ENCODE data around the gene EPB42. TPM values are rescaled to one million over a fixed set of nuclear protein-coding genes. Genes with fewer than 3 reads are reported as not detected.

The EPB42 gene
- total and polyA plus RNA-seq, 9 donors = 0.43 to 2.5 (median 0.66) TPM; not detected in 6

- Histone ChIP-seq H3K4me3 (no peak overlapping the region), H3K9me3 (no peaks in the 10 kb centered on the region), H3K4me1 (ENCODE audit: insufficient read depth) (no peaks in the 10 kb centered on the region), H3K36me3 (no peaks in the 10 kb centered on the region), H3K27me3 (no peaks in the 10 kb centered on the region), H3K27ac (no peak overlapping the region)
- no peak for DNase-seq
- TF ChIP-seq EP300 (IDR thresholded peaks at IDR 0.05) (no peak), CTCF (IDR thresholded peaks at IDR 0.05) (no peak), POLR2A (IDR thresholded peaks at IDR 0.05) (no peak)
- 86 to 93% (median 88%) methylated on average over 6 of the region's 6 CpGs for WGBS, 3 donors
- intact Hi-C loops (cut with DNase I) = loop anchor here in 1 of 4 donors (5.0 kb wide), 1 partner anchor 47 kb away; no protein-coding TSS in a partner anchor
Measured at GRCh38 chr15:43235536-43235935, 14.7 kb upstream of the EPB42 start.

- 68 to 80% (median 75%) methylated on average over 3 of the region's 3 CpGs for WGBS, 3 donors
- no peaks in the 10 kb centered on the region for H3K4me1 ChIP-seq (ENCODE audit: insufficient read depth)
- TF ChIP-seq CTCF (IDR thresholded peaks at IDR 0.05) (no peak), EP300 (IDR thresholded peaks at IDR 0.05) (no peak)
- no peak for DNase-seq
- intact Hi-C loops (cut with DNase I) = loop anchor here in 1 of 4 donors (5.0 kb wide), 1 partner anchor 885 kb away; no protein-coding TSS in a partner anchor
- H3K27me3 ChIP-seq = no peaks in the 10 kb centered on the region
- no peaks in the 10 kb centered on the region for H3K36me3 ChIP-seq
- H3K4me3 ChIP-seq = no peak overlapping the region
- H3K9me3 ChIP-seq = no peaks in the 10 kb centered on the region
- no peak overlapping the region for H3K27ac ChIP-seq
Measured at GRCh38 chr15:43232289-43232874, 11.6 kb upstream of the EPB42 start.

GRCh38 chr15:43230640-43231115, 9.9 kb upstream of the EPB42 start:
- WGBS, 3 donors = 51 to 74% (median 53%) methylated on average over 2 of the region's 2 CpGs
- intact Hi-C loops (cut with DNase I) = loop anchor here in 1 of 4 donors (5.0 kb wide), 1 partner anchor 883 kb away; no protein-coding TSS in a partner anchor
- Histone ChIP-seq H3K9me3 (no peaks in the 10 kb centered on the region), H3K27ac (no peak overlapping the region), H3K4me3 (no peak overlapping the region), H3K36me3 (no peaks in the 10 kb centered on the region), H3K4me1 (ENCODE audit: insufficient read depth) (no peaks in the 10 kb centered on the region), H3K27me3 (no peaks in the 10 kb centered on the region)
- TF ChIP-seq EP300 (IDR thresholded peaks at IDR 0.05) (no peak), CTCF (IDR thresholded peaks at IDR 0.05) (no peak), POLR2A (IDR thresholded peaks at IDR 0.05) (no peak)
- DNase-seq = no peak

GRCh38 chr15:43229977-43230376, 9.2 kb upstream of the EPB42 start:
- H3K9me3 ChIP-seq = no peaks in the 10 kb centered on the region
- intact Hi-C loops (cut with DNase I) = loop anchor here in 1 of 4 donors (5.0 kb wide), 1 partner anchor 883 kb away; no protein-coding TSS in a partner anchor

More at GRCh38 chr15:43229977-43230376, 9.2 kb upstream of the EPB42 start:
- Histone ChIP-seq H3K27me3 (no peaks in the 10 kb centered on the region), H3K27ac (no peak overlapping the region), H3K4me3 (no peak overlapping the region), H3K4me1 (ENCODE audit: insufficient read depth) (no peaks in the 10 kb centered on the region), H3K36me3 (no peaks in the 10 kb centered on the region)
- no peak for TF ChIP-seq EP300 (IDR thresholded peaks at IDR 0.05)
- TF ChIP-seq POLR2A (IDR thresholded peaks at IDR 0.05) = no peak
- TF ChIP-seq CTCF (IDR thresholded peaks at IDR 0.05) = no peak
- 72 to 83% (median 77%) methylated on average over 5 of the region's 5 CpGs for WGBS, 3 donors
- no peak for DNase-seq
